ENCODE results near the gene LCE2A.

The LCE2A gene, protein sequence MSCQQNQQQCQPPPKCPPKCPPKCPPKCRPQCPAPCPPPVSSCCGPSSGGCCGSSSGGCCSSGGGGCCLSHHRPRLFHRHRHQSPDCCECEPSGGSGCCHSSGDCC

DNA sequence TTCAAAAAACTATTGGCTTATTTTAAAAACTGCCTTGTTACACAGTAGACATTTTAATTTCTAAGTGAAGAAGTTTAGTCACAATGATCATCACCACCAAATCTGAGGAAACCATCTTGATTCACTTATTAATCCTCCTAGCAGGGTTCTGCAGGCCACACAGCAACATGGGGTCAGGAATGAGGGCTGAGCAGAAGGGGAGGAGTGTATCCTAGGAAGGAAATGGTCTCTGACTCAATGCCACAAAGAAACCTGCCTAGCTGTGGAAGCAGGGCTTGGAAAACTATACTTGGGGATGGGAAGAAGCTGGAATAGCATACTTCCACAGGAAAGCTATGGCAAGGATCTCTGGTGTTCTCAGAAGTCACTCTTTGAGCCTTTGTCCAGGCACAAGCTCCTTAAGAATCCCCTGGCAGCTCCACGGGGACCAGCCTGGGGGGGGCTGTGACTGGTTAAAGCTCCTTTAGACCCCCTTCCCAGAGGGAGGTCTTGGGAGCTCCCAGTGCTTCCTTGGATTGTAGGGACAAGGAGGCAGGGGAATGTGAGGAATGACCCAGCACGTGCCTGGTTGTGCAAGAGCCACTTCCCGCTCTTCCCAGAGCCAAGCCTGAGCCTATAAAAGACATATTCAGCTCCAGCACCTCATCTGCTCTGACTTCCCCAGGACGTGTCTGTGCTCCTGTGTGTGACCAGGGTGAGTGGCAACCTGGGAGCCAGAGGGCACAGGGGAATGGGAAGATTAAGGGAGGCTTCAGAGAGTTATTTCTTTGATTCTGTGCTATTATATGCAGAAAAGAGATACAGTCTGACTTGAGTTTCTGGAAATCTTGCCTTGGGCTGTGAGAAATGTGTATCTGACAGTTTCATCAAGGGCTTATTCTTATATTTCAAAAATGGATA is at the start of gene LCE2A:
TSS of gene LCE2A (plus strand) at position 645 of the 900 bp plus-strand sequence. CDS start 557 bp downstream, outside the sequence.
- no peak for TF ChIP-seq CTCF (IDR thresholded peaks at IDR 0.05; ENCODE audit: low read depth, low read length, missing control alignments)
- no peak within 1 kb of the TSS for H3K27ac ChIP-seq
- DNase-seq: no peak
- no peaks in the 10 kb centered on the region for H3K36me3 ChIP-seq (replicated peaks)
- in situ Hi-C loops (cut with HindIII; ENCODE audit: low pct_ligation_motif_present, low sequenced_read_pairs): no loop called here
- H3K27me3 ChIP-seq (replicated peaks): no peaks in the 10 kb centered on the region
- H3K4me3 ChIP-seq (ENCODE audit: low read depth, low read length): no peak within 1 kb of the TSS

DNA sequence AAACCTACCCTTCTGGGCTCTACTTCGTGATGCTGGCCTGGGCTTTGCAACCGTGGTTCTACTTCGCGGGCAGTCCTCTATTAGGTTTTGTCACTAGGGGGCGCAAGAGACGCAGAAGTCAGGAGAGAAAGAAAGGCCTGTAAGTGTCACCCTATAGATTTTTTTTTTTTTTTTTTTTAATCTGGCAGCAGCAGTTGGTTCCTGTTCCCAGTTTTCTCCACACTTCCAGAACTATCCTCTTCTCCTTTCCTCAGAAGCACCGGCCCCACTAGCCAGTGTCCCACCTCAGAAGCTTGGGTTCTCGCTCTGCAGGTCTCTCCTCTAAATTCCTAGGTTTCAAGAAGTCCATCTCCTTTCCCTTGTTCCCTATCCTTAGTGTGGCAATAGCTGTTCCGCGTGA is 44.0 kb upstream of the LCE2A start:
- DNase-seq: peak; percentile 47
- Histone ChIP-seq H3K27ac (no peak overlapping the region), H3K27me3 (replicated peaks) (no peaks in the 10 kb centered on the region), H3K4me3 (ENCODE audit: low read depth, low read length) (no peak overlapping the region), H3K36me3 (replicated peaks) (no peaks in the 10 kb centered on the region)
- peak; percentile 81 for TF ChIP-seq CTCF (IDR thresholded peaks at IDR 0.05; ENCODE audit: low read depth, low read length, missing control alignments)
- in situ Hi-C loops (cut with HindIII; ENCODE audit: low pct_ligation_motif_present, low sequenced_read_pairs): no loop called here

DNA sequence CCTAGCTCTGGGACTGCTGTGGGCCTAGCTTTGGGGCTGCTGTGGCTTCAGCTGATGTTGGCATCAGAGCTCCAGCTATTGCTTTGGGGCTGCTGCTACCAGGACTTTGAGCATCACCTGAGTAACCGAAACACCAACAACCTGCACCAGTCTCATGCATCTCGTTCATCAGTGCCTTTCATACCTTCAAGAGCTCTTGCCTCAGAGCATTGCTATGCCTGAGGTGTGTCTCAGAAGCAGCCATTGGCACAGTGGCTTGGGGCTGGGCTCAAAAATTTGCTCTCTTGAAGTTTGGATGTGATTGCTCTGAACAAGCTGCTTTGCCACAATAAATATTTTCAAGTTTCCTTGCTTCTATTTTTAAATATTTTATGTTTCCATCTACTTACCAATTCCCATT is 41.7 kb upstream of the LCE2A start:
- no peak for TF ChIP-seq CTCF (IDR thresholded peaks at IDR 0.05; ENCODE audit: low read depth, low read length, missing control alignments)
- in situ Hi-C loops (cut with HindIII; ENCODE audit: low pct_ligation_motif_present, low sequenced_read_pairs): no loop called here
- no peak overlapping the region for H3K4me3 ChIP-seq (ENCODE audit: low read depth, low read length)

DNA sequence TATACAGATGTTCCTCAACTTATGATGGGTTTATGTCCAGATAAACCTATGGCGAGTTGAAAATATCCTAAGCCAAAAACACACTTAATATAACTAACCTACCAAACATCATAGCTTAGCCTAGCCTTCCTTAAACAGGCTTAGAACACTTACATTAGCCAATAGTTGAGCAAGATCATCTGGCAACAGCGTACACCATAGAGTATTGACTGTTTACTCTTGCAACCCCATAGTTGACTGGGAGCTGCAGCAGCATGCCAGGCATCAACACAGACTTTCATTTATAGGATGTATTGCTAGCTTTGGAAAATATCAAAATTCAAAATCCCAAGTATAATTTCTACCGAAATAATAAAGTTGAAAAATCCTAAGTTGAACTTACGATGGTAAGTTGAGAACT is 40.5 kb upstream of the LCE2A start:
- Histone ChIP-seq H3K36me3 (replicated peaks) (no peaks in the 10 kb centered on the region), H3K27me3 (replicated peaks) (no peaks in the 10 kb centered on the region), H3K4me3 (ENCODE audit: low read depth, low read length) (no peak overlapping the region), H3K27ac (no peak overlapping the region)
- in situ Hi-C loops (cut with HindIII; ENCODE audit: low pct_ligation_motif_present, low sequenced_read_pairs): no loop called here
- DNase-seq: no peak
- no peak for TF ChIP-seq CTCF (IDR thresholded peaks at IDR 0.05; ENCODE audit: low read depth, low read length, missing control alignments)

More for the DNA sequence above, 41.7 kb upstream of the LCE2A start:
- H3K27ac ChIP-seq: no peak overlapping the region
- DNase-seq: no peak
- no peaks in the 10 kb centered on the region for H3K27me3 ChIP-seq (replicated peaks)
- H3K36me3 ChIP-seq (replicated peaks): no peaks in the 10 kb centered on the region

DNA sequence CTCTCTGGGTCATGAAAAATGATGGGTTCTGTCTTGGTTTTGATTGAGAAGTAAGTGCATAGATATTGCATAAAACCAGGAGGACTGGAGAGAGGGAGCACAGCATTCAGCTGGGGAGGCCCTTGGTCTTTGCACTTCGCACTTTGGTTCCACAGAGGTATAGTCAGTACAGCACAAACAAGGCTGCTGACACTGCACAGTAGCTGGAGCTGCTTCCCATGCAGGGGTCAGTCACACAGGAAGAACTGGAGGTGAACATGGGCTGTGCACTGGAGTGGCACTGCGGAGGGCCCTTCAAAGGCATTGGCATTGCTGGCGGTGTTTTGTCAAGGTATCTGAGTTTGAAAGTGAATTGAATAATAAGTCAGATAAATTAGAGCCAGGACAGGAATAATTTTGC is 39.5 kb upstream of the LCE2A start:
- H3K4me3 ChIP-seq (ENCODE audit: low read depth, low read length): no peak overlapping the region
- DNase-seq: no peak
- H3K36me3 ChIP-seq (replicated peaks): no peaks in the 10 kb centered on the region
- no peaks in the 10 kb centered on the region for H3K27me3 ChIP-seq (replicated peaks)
- no peak overlapping the region for H3K27ac ChIP-seq
- TF ChIP-seq CTCF (IDR thresholded peaks at IDR 0.05; ENCODE audit: low read depth, low read length, missing control alignments): no peak
- in situ Hi-C loops (cut with HindIII; ENCODE audit: low pct_ligation_motif_present, low sequenced_read_pairs): no loop called here

All from brain microvascular endothelial cell (primary cell).